Measurements from ENCODE around the gene PRTFDC1.

DNA sequence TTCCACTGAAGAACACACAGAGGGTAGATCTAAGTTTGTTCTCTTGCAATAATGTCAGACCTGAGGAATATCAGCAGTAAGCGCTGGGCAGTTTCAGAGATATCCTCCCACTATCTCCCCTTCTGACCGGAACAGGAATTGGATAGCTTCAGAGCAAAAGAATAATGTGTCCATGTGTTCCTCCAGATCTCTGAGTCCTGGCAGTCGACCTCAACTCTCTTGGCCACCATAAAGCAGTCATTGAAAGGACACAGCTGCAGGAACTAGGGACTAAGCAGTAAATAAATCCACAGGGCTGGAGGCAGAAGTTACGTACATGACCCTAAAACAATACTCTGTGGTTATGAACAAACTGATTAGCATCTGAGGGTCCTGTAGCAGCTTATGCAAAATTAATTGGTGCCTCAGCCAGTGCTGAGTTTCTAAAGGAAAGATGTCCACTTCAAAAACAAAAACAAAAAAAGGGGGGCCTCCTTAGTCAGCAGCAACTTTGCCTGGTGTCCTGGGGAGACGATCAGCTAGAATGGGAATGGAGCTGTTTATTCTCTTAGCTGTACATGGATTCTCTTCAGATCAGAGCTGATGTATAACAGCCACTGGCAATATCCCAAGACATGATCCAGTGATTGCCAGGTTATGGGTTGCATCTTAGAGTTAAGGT, 6.4 kb upstream of the PRTFDC1 start:
- no peak for TF ChIP-seq POLR2AphosphoS5 (IDR thresholded peaks at IDR 0.05; ENCODE audit: low read depth, low read length)
- no peak for TF ChIP-seq POLR2A (IDR thresholded peaks at IDR 0.05; ENCODE audit: low read depth, low read length)
- TF ChIP-seq TAF1 (IDR thresholded peaks at IDR 0.05; ENCODE audit: low read depth, low read length) = no peak
- TF ChIP-seq POU2F2 (IDR thresholded peaks at IDR 0.05; ENCODE audit: low read depth, low read length) = no peak
- TF ChIP-seq SPI1 (IDR thresholded peaks at IDR 0.05; ENCODE audit: low read depth, low read length) = no peak
